WERI-Rb-1 (cell line): ENCODE data around the gene NCOA3.
"Not testable (repeated sequence)": the region's sequence is repeated elsewhere in the genome, so short reads cannot be mapped to it uniquely, and the experiment has no call there.

Experiments used
- DNase-seq: peaks from one replicate; pipeline ENCODE4 v3.0.0-alpha.2; 2020
- H3K27ac ChIP-seq: fragments of 250-450 bp; sonication (Bioruptor Pico); 2 replicates; pipeline ENCODE4 v1.5.1; 2020; ENCODE audit warnings: mild to moderate bottlenecking, moderate library complexity
- H3K27me3 ChIP-seq: fragments of 250-450 bp; sonication (Bioruptor Pico); 2 replicates; pipeline ENCODE4 v1.5.1; 2021; ENCODE audit warnings: mild to moderate bottlenecking, low read depth, moderate library complexity; ENCODE audit not compliant: insufficient read depth, severe bottlenecking
- H3K36me3 ChIP-seq: fragments of 250-450 bp; sonication (Bioruptor Pico); 2 replicates; pipeline ENCODE4 v1.5.1; 2020; ENCODE audit warnings: mild to moderate bottlenecking, moderate library complexity
- H3K4me3 ChIP-seq: 2 replicates; pipeline ENCODE4 v1.5.1; 2011; ENCODE audit warnings: low read depth, mild to moderate bottlenecking, control low read depth, low read length
- H3K9me3 ChIP-seq: fragments of 250-450 bp; sonication (Bioruptor Pico); 2 replicates; pipeline ENCODE4 v1.5.1; 2021; ENCODE audit warnings: mild to moderate bottlenecking, moderate library complexity; ENCODE audit not compliant: severe bottlenecking
- CTCF ChIP-seq: IDR thresholded peaks from 2 replicates; pipeline ENCODE4 v1.5.1; 2011; ENCODE audit warnings: low read depth, mild to moderate bottlenecking, control low read depth, inconsistent platforms, low read length

NCOA3 gene

GRCh38 chr20:47551222-47551621, 49.5 kb downstream of the NCOA3 start:
- no peak for DNase-seq
- no peaks in the 10 kb centered on the region for H3K27me3 ChIP-seq
- H3K9me3 ChIP-seq: no peaks in the 10 kb centered on the region
- TF ChIP-seq CTCF: no peak
- H3K36me3 ChIP-seq: no peaks in the 10 kb centered on the region
- no peak overlapping the region for H3K27ac ChIP-seq
- H3K4me3 ChIP-seq: no peak overlapping the region

GRCh38 chr20:47551841-47552240, 50.2 kb downstream of the NCOA3 start:
- Histone ChIP-seq H3K27me3 (no peaks in the 10 kb centered on the region), H3K4me3 (no peak overlapping the region), H3K27ac (no peak overlapping the region), H3K36me3 (no peaks in the 10 kb centered on the region), H3K9me3 (no peaks in the 10 kb centered on the region)
- TF ChIP-seq CTCF: no peak
- DNase-seq: no peak

GRCh38 chr20:47552996-47553395, 51.3 kb downstream of the NCOA3 start:
- no peak overlapping the region for H3K4me3 ChIP-seq
- no peaks in the 10 kb centered on the region for H3K9me3 ChIP-seq
- H3K27ac ChIP-seq: no peak overlapping the region
- no peaks in the 10 kb centered on the region for H3K36me3 ChIP-seq
- no peak for TF ChIP-seq CTCF
- H3K27me3 ChIP-seq: no peaks in the 10 kb centered on the region
- DNase-seq: peak; percentile 52

GRCh38 chr20:47553594-47554235, 52.0 kb downstream of the NCOA3 start:
- not testable (repeated sequence) for H3K4me3 ChIP-seq, H3K27me3 ChIP-seq, H3K27ac ChIP-seq, H3K36me3 ChIP-seq, DNase-seq, H3K9me3 ChIP-seq

GRCh38 chr20:47554283-47554682, 52.6 kb downstream of the NCOA3 start:
- not testable (repeated sequence) for H3K36me3 ChIP-seq, H3K27ac ChIP-seq, H3K9me3 ChIP-seq, DNase-seq, H3K4me3 ChIP-seq, H3K27me3 ChIP-seq

GRCh38 chr20:47557218-47557617, 55.5 kb downstream of the NCOA3 start:
- no peak for DNase-seq
- Histone ChIP-seq H3K36me3 (no peaks in the 10 kb centered on the region), H3K27me3 (no peaks in the 10 kb centered on the region), H3K27ac (no peak overlapping the region), H3K4me3 (no peak overlapping the region), H3K9me3 (no peaks in the 10 kb centered on the region)
- TF ChIP-seq CTCF: no peak

GRCh38 chr20:47557791-47558190, 56.1 kb downstream of the NCOA3 start:
- H3K4me3 ChIP-seq: no peak overlapping the region
- DNase-seq: no peak
- H3K36me3 ChIP-seq: no peaks in the 10 kb centered on the region
- no peak for TF ChIP-seq CTCF
- no peaks in the 10 kb centered on the region for H3K27me3 ChIP-seq
- H3K9me3 ChIP-seq: no peaks in the 10 kb centered on the region
- no peak overlapping the region for H3K27ac ChIP-seq
